ENCODE results near the gene RARA. TPM values are rescaled to one million over a fixed set of nuclear protein-coding genes. Genes with fewer than 3 reads are reported as not detected.

The RARA gene
- 30.4 and 35.1 TPM in 2 replicates for total RNA-seq

- DNase-seq (ENCODE audit: low spot score) = no peak
- no peaks in the 10 kb centered on the region for H3K27me3 Mint-ChIP-seq (ENCODE audit: low read depth)
- no peak within 1 kb of the TSS for H3K27ac Mint-ChIP-seq
- intact Hi-C loops (cut with micrococcal nuclease) = loop anchor here (5.0 kb wide), 1 partner anchor 33 kb away; no protein-coding TSS in a partner anchor
- no peaks in the 10 kb centered on the region for H3K9me3 Mint-ChIP-seq
- peaks cover 8% of the 10 kb centered on the region for H3K36me3 Mint-ChIP-seq (ENCODE audit: low read depth)
- no peak within 1 kb of the TSS for H3K4me3 Mint-ChIP-seq (ENCODE audit: low read depth)
- H3K4me1 Mint-ChIP-seq (ENCODE audit: low read depth) = peaks cover 10% of the 10 kb centered on the region
Measured at GRCh38 chr17:40309031-40309948, at the start of gene RARA. RARA (plus strand) TSS chr17:40309180; CDS start chr17:40331219, 22,039 bp downstream.

GRCh38 chr17:40259505-40259904 is 49.5 kb upstream of the RARA start:
- Mint-ChIP-seq H3K27ac (no peak overlapping the region), H3K27me3 (ENCODE audit: low read depth) (no peaks in the 10 kb centered on the region)
- intact Hi-C loops (cut with micrococcal nuclease) = no loop called here

GRCh38 chr17:40260528-40260927 is 48.5 kb upstream of the RARA start:
- Mint-ChIP-seq H3K4me3 (ENCODE audit: low read depth) (no peak overlapping the region), H3K27me3 (ENCODE audit: low read depth) (no peaks in the 10 kb centered on the region), H3K36me3 (ENCODE audit: low read depth) (peaks cover 44% of the 10 kb centered on the region), H3K4me1 (ENCODE audit: low read depth) (peaks cover 7% of the 10 kb centered on the region), H3K27ac (no peak overlapping the region), H3K9me3 (no peaks in the 10 kb centered on the region)
- intact Hi-C loops (cut with micrococcal nuclease) = no loop called here
- DNase-seq (ENCODE audit: low spot score) = no peak

More at GRCh38 chr17:40259505-40259904, 49.5 kb upstream of the RARA start:
- H3K9me3 Mint-ChIP-seq = no peaks in the 10 kb centered on the region
- H3K4me3 Mint-ChIP-seq (ENCODE audit: low read depth) = no peak overlapping the region
- no peak for DNase-seq (ENCODE audit: low spot score)
- H3K36me3 Mint-ChIP-seq (ENCODE audit: low read depth) = peaks cover 44% of the 10 kb centered on the region
- peaks cover 7% of the 10 kb centered on the region for H3K4me1 Mint-ChIP-seq (ENCODE audit: low read depth)

GRCh38 chr17:40264458-40265185 is 44.4 kb upstream of the RARA start:
- intact Hi-C loops (cut with micrococcal nuclease) = no loop called here
- no peak for DNase-seq (ENCODE audit: low spot score)
- Mint-ChIP-seq H3K27me3 (ENCODE audit: low read depth) (no peaks in the 10 kb centered on the region), H3K4me3 (ENCODE audit: low read depth) (no peak overlapping the region), H3K27ac (no peak overlapping the region), H3K9me3 (no peaks in the 10 kb centered on the region), H3K4me1 (ENCODE audit: low read depth) (peaks cover 7% of the 10 kb centered on the region), H3K36me3 (ENCODE audit: low read depth) (peaks cover 31% of the 10 kb centered on the region)

GRCh38 chr17:40265337-40265736 is 43.6 kb upstream of the RARA start:
- Mint-ChIP-seq H3K9me3 (no peaks in the 10 kb centered on the region), H3K4me3 (ENCODE audit: low read depth) (no peak overlapping the region), H3K4me1 (ENCODE audit: low read depth) (peaks cover 7% of the 10 kb centered on the region), H3K27ac (no peak overlapping the region), H3K36me3 (ENCODE audit: low read depth) (peaks cover 29% of the 10 kb centered on the region), H3K27me3 (ENCODE audit: low read depth) (no peaks in the 10 kb centered on the region)
- DNase-seq (ENCODE audit: low spot score) = no peak
- intact Hi-C loops (cut with micrococcal nuclease) = no loop called here

GRCh38 chr17:40266882-40267281 is 42.1 kb upstream of the RARA start:
- Mint-ChIP-seq H3K36me3 (ENCODE audit: low read depth) (peaks cover 20% of the 10 kb centered on the region), H3K27ac (no peak overlapping the region), H3K9me3 (no peaks in the 10 kb centered on the region), H3K27me3 (ENCODE audit: low read depth) (no peaks in the 10 kb centered on the region), H3K4me3 (ENCODE audit: low read depth) (no peak overlapping the region), H3K4me1 (ENCODE audit: low read depth) (peaks cover 7% of the 10 kb centered on the region)
- intact Hi-C loops (cut with micrococcal nuclease) = no loop called here
- no peak for DNase-seq (ENCODE audit: low spot score)

- H3K27me3 Mint-ChIP-seq (ENCODE audit: low read depth) = no peaks in the 10 kb centered on the region
- H3K4me1 Mint-ChIP-seq (ENCODE audit: low read depth) = no peaks in the 10 kb centered on the region
- no peak for DNase-seq (ENCODE audit: low spot score)
- no peak overlapping the region for H3K4me3 Mint-ChIP-seq (ENCODE audit: low read depth)
- no peaks in the 10 kb centered on the region for H3K9me3 Mint-ChIP-seq
- no peak overlapping the region for H3K27ac Mint-ChIP-seq
- H3K36me3 Mint-ChIP-seq (ENCODE audit: low read depth) = peaks cover 14% of the 10 kb centered on the region
- intact Hi-C loops (cut with micrococcal nuclease) = no loop called here
Measured at GRCh38 chr17:40268141-40268712, 40.8 kb upstream of the RARA start.

GRCh38 chr17:40278414-40278813 is 30.6 kb upstream of the RARA start:
- H3K27me3 Mint-ChIP-seq (ENCODE audit: low read depth) = no peaks in the 10 kb centered on the region
- H3K36me3 Mint-ChIP-seq (ENCODE audit: low read depth) = peaks cover 82% of the 10 kb centered on the region
- peak overlapping the region; percentile 61 for H3K27ac Mint-ChIP-seq
- DNase-seq (ENCODE audit: low spot score) = no peak
- intact Hi-C loops (cut with micrococcal nuclease) = no loop called here
- no peak overlapping the region for H3K4me3 Mint-ChIP-seq (ENCODE audit: low read depth)
- H3K4me1 Mint-ChIP-seq (ENCODE audit: low read depth) = peaks cover 38% of the 10 kb centered on the region
- H3K9me3 Mint-ChIP-seq = no peaks in the 10 kb centered on the region

GRCh38 chr17:40279402-40279801 is 29.6 kb upstream of the RARA start:
- intact Hi-C loops (cut with micrococcal nuclease) = no loop called here

GRCh38 chr17:40281663-40282062 is 27.3 kb upstream of the RARA start:
- Mint-ChIP-seq H3K4me1 (ENCODE audit: low read depth) (peaks cover 54% of the 10 kb centered on the region), H3K27me3 (ENCODE audit: low read depth) (no peaks in the 10 kb centered on the region), H3K27ac (peak overlapping the region; percentile 75), H3K9me3 (no peaks in the 10 kb centered on the region), H3K36me3 (ENCODE audit: low read depth) (peaks cover 60% of the 10 kb centered on the region), H3K4me3 (ENCODE audit: low read depth) (no peak overlapping the region)
- DNase-seq (ENCODE audit: low spot score) = no peak
- intact Hi-C loops (cut with micrococcal nuclease) = loop anchor here (10.0 kb wide), 1 partner anchor 177 kb away; the partner anchor contains the start of gene NR1D1

More at GRCh38 chr17:40279402-40279801, 29.6 kb upstream of the RARA start:
- H3K36me3 Mint-ChIP-seq (ENCODE audit: low read depth) = peaks cover 76% of the 10 kb centered on the region
- H3K4me3 Mint-ChIP-seq (ENCODE audit: low read depth) = no peak overlapping the region
- H3K27me3 Mint-ChIP-seq (ENCODE audit: low read depth) = no peaks in the 10 kb centered on the region
- DNase-seq (ENCODE audit: low spot score) = no peak
- no peaks in the 10 kb centered on the region for H3K9me3 Mint-ChIP-seq
- H3K4me1 Mint-ChIP-seq (ENCODE audit: low read depth) = peaks cover 46% of the 10 kb centered on the region
- H3K27ac Mint-ChIP-seq = peak overlapping the region; percentile 42

GRCh38 chr17:40283662-40284061 is 25.3 kb upstream of the RARA start:
- intact Hi-C loops (cut with micrococcal nuclease) = loop anchor here (10.0 kb wide), 1 partner anchor 179 kb away; the partner anchor contains the start of gene NR1D1
- DNase-seq (ENCODE audit: low spot score) = no peak
- peaks cover 51% of the 10 kb centered on the region for H3K36me3 Mint-ChIP-seq (ENCODE audit: low read depth)

GRCh38 chr17:40284085-40284713 is 24.8 kb upstream of the RARA start:
- H3K4me3 Mint-ChIP-seq (ENCODE audit: low read depth) = peak overlapping the region; percentile 56
- peak overlapping the region; percentile 70 for H3K27ac Mint-ChIP-seq
- no peaks in the 10 kb centered on the region for H3K27me3 Mint-ChIP-seq (ENCODE audit: low read depth)
- peaks cover 49% of the 10 kb centered on the region for H3K36me3 Mint-ChIP-seq (ENCODE audit: low read depth)
- DNase-seq (ENCODE audit: low spot score) = no peak
- H3K9me3 Mint-ChIP-seq = no peaks in the 10 kb centered on the region
- intact Hi-C loops (cut with micrococcal nuclease) = loop anchor here (10.0 kb wide), 1 partner anchor 179 kb away; the partner anchor contains the start of gene NR1D1
- peaks cover 48% of the 10 kb centered on the region for H3K4me1 Mint-ChIP-seq (ENCODE audit: low read depth)

More at GRCh38 chr17:40283662-40284061, 25.3 kb upstream of the RARA start:
- Mint-ChIP-seq H3K27ac (peak overlapping the region; percentile 84), H3K4me3 (ENCODE audit: low read depth) (peak overlapping the region; percentile 1), H3K9me3 (no peaks in the 10 kb centered on the region), H3K27me3 (ENCODE audit: low read depth) (no peaks in the 10 kb centered on the region), H3K4me1 (ENCODE audit: low read depth) (peaks cover 52% of the 10 kb centered on the region)
